ENCODE data around the gene ITPRID2. TPM values are rescaled to one million over a fixed set of nuclear protein-coding genes. Genes with fewer than 3 reads are reported as not detected.

Gene ITPRID2
- total and polyA plus RNA-seq, 2 donors (not counting 1 experiment from before 2014, with no cell fraction given): 8.9 to 47.6 TPM

- Mint-ChIP-seq H3K27ac (no peak overlapping the region), H3K4me3 (no peak overlapping the region), H3K27me3 (peaks cover 4% of the 10 kb centered on the region), H3K4me1 (peaks cover 11% of the 10 kb centered on the region), H3K9me3 (ENCODE audit: insufficient read depth) (no peaks in the 10 kb centered on the region)
- intact Hi-C loops (cut with micrococcal nuclease): no loop called here
- Histone ChIP-seq H3K36me3 (replicated peaks in 1 of 2; ENCODE audit: control extremely low read depth in 1 of 2, control insufficient read depth in 1 of 2, extremely low read depth in 1 of 2, insufficient read depth in 2 of 2, low read length in 1 of 2) (no peaks in the 10 kb centered on the region), H4K20me1 (ENCODE audit: control insufficient read depth, insufficient read depth, low read length, poor library complexity, severe bottlenecking) (no peaks in the 10 kb centered on the region), H3K9me3 (ENCODE audit: control extremely low read depth in 1 of 3, control insufficient read depth in 2 of 3, insufficient read depth in 1 of 3, low read length in 2 of 3) (no peaks in the 10 kb centered on the region), H3K27me3 (replicated peaks in 1 of 4; ENCODE audit: control extremely low read depth in 1 of 4, control insufficient read depth in 3 of 4, insufficient read depth in 4 of 4, low read length in 3 of 4) (peaks cover 0 to 3% (median 0%) of the 10 kb centered on the region in 4 experiments), H3K4me2 (replicated peaks; ENCODE audit: low read depth, low read length, poor library complexity, severe bottlenecking) (no peak overlapping the region), H2AFZ (ENCODE audit: insufficient read depth, low read depth, low read length, poor library complexity, severe bottlenecking) (no peak overlapping the region), H3K9ac (ENCODE audit: low read length) (no peak overlapping the region), H3K4me3 (ENCODE audit: control extremely low read depth in 1 of 5, extremely low read depth in 1 of 5, insufficient read depth in 1 of 5, low read depth in 2 of 5, low read length in 4 of 5) (no peak overlapping the region), H3K27ac (ENCODE audit: low read length in 2 of 2) (no peak overlapping the region), H3K79me2 (ENCODE audit: control insufficient read depth, insufficient read depth, low read length) (no peaks in the 10 kb centered on the region), H3K4me1 (ENCODE audit: control insufficient read depth in 2 of 2, insufficient read depth in 2 of 2, low read length in 2 of 2) (peaks cover 0 to 12% of the 10 kb centered on the region in 2 donors)
- ChIA-PET CTCF (no interaction called here), POLR2A (interaction anchor here (0.5 kb wide), 1 partner anchor 938 kb away, joined by 6 read pairs; no protein-coding TSS in a partner anchor)
- DNase-seq (no peak), ATAC-seq (ENCODE audit: low read depth) (no peak)
- WGBS (ENCODE audit: insufficient coverage): no CpG with 5 or more reads among the region's 3 CpGs
- no peak for TF ChIP-seq CTCF (IDR thresholded peaks at IDR 0.05)
- TF ChIP-seq EZH2 (IDR thresholded peaks at IDR 0.05; ENCODE audit: borderline replicate concordance, insufficient read depth, low read depth, low read length, poor library complexity, severe bottlenecking): no peak
These were observed 43.2 kb upstream of the ITPRID2 start for GRCh38 chr2:181848261-181848886.

- no peaks in the 10 kb centered on the region for H3K79me2 ChIP-seq (ENCODE audit: control insufficient read depth, insufficient read depth, low read length)
- ChIA-PET CTCF (no interaction called here), POLR2A (no interaction called here)
- no peak overlapping the region for H2AFZ ChIP-seq (ENCODE audit: insufficient read depth, low read depth, low read length, poor library complexity, severe bottlenecking)
- H3K9me3 ChIP-seq (ENCODE audit: control extremely low read depth in 1 of 3, control insufficient read depth in 2 of 3, insufficient read depth in 1 of 3, low read length in 2 of 3): no peaks in the 10 kb centered on the region
- no peak for DNase-seq
- H3K4me2 ChIP-seq (replicated peaks; ENCODE audit: low read depth, low read length, poor library complexity, severe bottlenecking): no peak overlapping the region
- H3K4me3 ChIP-seq (ENCODE audit: control extremely low read depth in 1 of 5, extremely low read depth in 1 of 5, insufficient read depth in 1 of 5, low read depth in 2 of 5, low read length in 4 of 5): no peak overlapping the region
- no peak overlapping the region for H3K4me3 Mint-ChIP-seq
- intact Hi-C loops (cut with micrococcal nuclease): no loop called here
- peaks cover under 1% of the 10 kb centered on the region for H3K27me3 Mint-ChIP-seq
- no peak overlapping the region for H3K27ac Mint-ChIP-seq
- H3K27ac ChIP-seq (ENCODE audit: low read length in 2 of 2): no peak overlapping the region
- ATAC-seq (ENCODE audit: low read depth): no peak
- peaks cover 0 to under 1% (median 0%) of the 10 kb centered on the region in 4 experiments for H3K27me3 ChIP-seq (replicated peaks in 1 of 4; ENCODE audit: control extremely low read depth in 1 of 4, control insufficient read depth in 3 of 4, insufficient read depth in 4 of 4, low read length in 3 of 4)
- no peaks in the 10 kb centered on the region for H3K36me3 ChIP-seq (replicated peaks in 1 of 2; ENCODE audit: control extremely low read depth in 1 of 2, control insufficient read depth in 1 of 2, extremely low read depth in 1 of 2, insufficient read depth in 2 of 2, low read length in 1 of 2)
- H3K9me3 Mint-ChIP-seq (ENCODE audit: insufficient read depth): no peaks in the 10 kb centered on the region
- WGBS (ENCODE audit: insufficient coverage): no CpG with 5 or more reads among the region's 1 CpG
- peaks cover 11% of the 10 kb centered on the region for H3K4me1 Mint-ChIP-seq
- no peak for TF ChIP-seq EZH2 (IDR thresholded peaks at IDR 0.05; ENCODE audit: borderline replicate concordance, insufficient read depth, low read depth, low read length, poor library complexity, severe bottlenecking)
- no peak for TF ChIP-seq CTCF (IDR thresholded peaks at IDR 0.05)
- H3K4me1 ChIP-seq (ENCODE audit: control insufficient read depth in 2 of 2, insufficient read depth in 2 of 2, low read length in 2 of 2): peaks cover 0 to 12% of the 10 kb centered on the region in 2 donors
- H3K9ac ChIP-seq (ENCODE audit: low read length): no peak overlapping the region
- H4K20me1 ChIP-seq (ENCODE audit: control insufficient read depth, insufficient read depth, low read length, poor library complexity, severe bottlenecking): no peaks in the 10 kb centered on the region
These were observed 41.9 kb upstream of the ITPRID2 start for GRCh38 chr2:181849601-181850000.
